ENCODE results near the gene MSANTD7.
A peak's percentile ranks its signal among the peaks of the same experiment; 100 is the strongest.
"Not testable (repeated sequence)": the region's sequence is repeated elsewhere in the genome, so short reads cannot be mapped to it uniquely, and the experiment has no call there.

The MSANTD7 gene

DNA sequence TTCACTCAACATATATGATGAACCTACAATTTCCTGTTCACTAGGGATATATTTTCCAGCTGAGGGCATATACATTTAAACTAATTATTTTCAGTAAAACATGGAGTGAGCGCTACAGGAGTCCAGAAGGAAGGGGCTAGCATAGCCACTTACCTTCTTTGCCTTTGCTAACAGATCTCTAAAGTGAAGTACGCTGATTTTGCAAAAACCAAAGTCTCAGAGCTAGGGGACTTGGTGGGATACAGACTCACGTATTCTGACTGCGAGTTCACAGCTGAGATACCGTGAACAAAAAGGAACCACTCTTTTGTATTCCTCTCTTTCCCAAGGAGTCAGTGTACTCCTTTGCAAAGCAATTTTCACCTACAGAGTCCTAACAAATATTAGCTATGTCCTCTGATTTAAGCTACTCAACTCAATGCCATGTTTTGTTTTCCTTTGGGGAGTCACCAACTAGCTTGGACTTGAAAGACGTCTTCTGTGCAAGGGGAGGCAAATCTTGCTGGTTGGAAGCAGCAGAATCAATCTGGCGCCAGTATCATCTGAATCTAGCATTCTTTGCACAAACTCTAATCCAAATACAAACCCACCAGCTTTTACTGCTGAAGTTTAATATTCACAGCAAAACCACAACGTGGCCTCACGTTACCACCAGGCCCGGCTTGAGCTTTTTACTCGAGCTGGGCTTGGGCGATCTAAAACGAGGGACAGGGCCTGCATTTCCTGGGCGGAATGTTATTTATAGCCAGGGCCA lies 926 bp upstream of the MSANTD7 start:
- no peak for DNase-seq (ENCODE audit: low read depth)

- no peak for DNase-seq (ENCODE audit: low read depth)
Measured at GRCh38 chr10:14838582-14839304, 637 bp downstream of the MSANTD7 start.

DNA sequence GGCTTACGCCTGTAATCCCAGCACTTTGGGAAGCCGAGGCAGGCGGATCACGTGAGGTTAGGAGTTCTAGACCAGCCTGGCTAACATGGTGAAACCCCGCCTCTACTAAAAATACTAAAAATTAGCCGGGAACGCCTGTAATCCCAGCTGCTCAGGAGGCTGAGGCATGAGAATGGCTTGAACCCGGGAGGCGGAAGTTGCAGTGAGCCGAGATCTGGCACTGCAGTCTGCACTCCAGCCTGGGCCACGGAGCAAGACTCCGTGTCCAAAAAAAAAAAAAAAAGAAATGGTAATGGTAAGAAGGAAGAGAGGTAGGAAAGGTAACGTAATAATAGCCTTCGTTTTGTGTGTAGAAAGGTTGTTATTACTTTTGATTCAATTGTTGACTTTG lies 1.2 kb downstream of the MSANTD7 start:
- no peak for DNase-seq (ENCODE audit: low read depth)

DNA sequence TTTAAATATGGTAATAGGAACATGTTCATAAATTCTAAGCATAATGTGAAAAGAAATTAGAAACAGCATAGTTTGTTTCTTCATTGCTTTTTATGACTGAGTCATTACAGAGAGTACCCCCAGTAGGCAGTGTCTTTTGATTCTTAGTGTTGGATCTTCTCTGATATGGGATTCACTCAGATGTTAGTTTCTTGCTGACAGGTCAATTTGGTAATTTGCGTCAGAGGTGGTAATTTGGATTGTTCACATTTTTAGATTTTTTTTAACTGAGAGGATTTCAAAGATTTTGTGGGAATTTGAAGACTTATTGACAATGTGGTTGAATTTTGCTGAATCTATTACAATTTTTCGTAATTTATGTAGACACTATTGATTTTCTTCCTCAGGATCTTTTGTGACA lies 2.1 kb downstream of the MSANTD7 start:
- DNase-seq (ENCODE audit: low read depth), result no peak

DNA sequence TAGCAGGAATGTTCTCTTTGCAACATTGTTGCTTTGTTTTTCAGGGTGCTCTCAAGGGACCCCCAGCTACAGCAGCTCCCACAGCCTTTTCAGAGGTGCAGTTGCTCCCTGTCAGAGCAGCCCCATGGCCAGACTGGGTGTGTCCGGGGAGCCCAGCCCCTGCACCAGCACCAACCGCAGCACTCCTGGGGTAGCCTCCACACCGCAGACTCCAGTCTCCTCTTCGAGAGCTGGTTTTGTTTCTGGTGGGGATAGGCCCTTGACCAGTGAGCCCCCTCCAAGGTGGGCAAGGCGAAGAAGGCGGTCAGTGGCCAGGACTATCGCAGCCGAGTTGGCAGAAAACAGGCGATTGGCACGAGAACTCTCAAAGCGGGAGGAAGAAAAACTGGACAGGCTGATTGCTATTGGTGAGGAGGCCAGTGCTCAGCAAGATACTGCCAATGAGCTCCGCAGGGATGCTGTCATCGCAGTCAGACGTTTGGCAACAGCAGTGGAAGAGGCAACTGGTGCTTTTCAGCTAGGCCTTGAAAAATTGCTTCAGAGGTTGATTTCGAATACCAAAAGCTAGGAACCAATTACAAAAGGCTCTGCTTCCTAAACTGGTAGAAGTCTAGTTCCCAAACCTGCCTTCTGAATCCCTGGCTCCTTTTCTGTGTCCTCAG lies 5.4 kb downstream of the MSANTD7 start:
- DNase-seq (ENCODE audit: low read depth), result no peak

DNA sequence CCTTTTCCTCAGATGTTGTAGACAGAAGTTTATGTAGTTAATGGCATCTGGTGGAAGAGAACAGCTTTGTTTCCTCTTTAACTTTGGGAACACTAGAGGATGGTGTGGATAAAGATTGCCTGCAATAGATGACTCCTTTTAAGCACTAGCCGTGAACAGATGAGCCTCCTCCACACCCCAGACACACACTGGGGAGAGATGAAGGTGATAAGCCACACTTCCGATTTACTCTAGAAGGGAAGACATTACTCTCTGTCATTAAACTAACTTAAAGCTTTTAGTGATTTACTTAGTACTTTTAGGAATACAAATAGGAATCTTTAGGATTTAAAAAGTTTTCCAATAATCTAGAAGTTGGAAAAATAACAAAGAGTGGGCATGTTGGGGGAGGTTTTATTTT lies 6.8 kb downstream of the MSANTD7 start:
- no peak for DNase-seq (ENCODE audit: low read depth)

GRCh38 chr10:14852236-14852635 lies 14.1 kb downstream of the MSANTD7 start:
- no peak for DNase-seq (ENCODE audit: low read depth)

DNA sequence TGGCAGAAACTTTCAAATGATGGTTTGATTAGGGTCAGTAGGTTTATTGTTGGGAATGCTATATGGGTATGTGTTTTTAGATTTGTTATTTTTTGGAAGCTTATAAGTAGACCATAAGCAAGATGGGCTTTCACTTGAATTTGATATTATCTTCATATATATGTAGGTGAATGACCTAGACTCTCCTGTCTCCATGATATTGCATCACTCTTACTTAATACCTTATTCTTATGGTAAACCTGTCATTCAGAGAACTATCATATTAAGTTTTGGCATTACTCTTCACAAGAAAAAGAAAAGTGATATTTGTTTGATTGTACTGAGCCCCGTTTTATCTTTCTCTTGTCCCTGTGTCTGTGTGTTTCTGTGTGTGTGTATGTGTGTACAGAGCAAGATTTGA lies 17.3 kb downstream of the MSANTD7 start:
- no peak for DNase-seq (ENCODE audit: low read depth)

- DNase-seq (ENCODE audit: low read depth), result no peak
Measured at GRCh38 chr10:14858338-14858960, 20.3 kb downstream of the MSANTD7 start.

DNA sequence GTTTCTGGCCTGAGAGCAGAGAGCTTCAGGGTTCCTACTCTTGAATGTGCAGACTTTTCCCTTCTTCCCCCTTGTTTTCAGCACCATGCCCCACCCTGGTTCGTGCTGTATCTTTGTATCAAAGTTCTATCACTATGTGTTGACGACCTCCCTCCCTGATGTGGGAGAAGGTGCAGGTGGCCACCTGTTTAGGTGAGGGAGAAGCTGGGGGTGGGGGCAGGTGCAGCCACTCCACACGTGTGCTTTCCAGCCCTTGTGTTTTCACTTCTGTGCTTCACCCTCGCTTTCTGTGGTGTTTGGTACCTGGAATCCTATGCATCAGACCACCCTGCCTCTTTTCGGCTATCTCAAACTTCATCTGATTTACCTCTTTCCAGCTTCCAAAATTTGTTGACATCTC lies 20.9 kb downstream of the MSANTD7 start:
- DNase-seq (ENCODE audit: low read depth), result no peak

DNA sequence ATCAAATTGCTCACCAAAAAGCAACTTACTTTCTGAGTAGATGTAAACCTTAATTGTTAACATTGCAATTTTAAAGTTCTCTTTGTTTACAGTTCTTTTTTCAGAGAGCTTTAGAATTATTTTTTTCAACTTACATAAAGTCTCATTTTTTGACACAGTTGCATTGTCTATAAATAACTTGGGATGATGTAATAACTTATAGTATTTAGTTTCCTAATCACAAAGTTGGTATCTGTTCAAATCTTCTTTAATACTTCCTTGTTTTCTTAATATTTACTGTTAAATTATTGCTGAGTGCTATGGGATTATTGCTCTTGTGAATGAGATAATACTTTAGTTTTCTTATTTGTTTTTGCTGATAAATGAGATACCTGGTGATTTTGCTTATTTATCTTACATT lies 21.7 kb downstream of the MSANTD7 start:
- DNase-seq (ENCODE audit: low read depth), result no peak

DNA sequence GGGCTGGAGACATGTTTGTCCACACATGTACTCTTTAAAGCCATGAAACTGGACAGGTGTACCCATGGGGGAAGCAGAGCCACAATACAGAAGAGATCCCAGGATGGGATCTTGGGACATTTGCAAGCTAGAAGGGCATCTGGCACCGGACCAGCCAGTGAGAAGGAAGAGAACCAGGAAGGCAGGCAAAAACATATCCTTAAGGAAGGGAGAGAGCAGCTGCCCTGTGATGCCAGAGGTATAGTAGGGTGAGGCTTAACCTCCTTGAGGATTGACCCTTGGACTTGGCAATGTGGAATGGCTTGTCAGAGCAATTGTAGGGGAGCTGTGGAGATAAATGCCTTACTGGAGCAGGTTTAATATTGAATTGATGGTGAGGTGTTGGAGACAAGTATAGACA lies 22.7 kb downstream of the MSANTD7 start:
- DNase-seq (ENCODE audit: low read depth), result no peak

DNA sequence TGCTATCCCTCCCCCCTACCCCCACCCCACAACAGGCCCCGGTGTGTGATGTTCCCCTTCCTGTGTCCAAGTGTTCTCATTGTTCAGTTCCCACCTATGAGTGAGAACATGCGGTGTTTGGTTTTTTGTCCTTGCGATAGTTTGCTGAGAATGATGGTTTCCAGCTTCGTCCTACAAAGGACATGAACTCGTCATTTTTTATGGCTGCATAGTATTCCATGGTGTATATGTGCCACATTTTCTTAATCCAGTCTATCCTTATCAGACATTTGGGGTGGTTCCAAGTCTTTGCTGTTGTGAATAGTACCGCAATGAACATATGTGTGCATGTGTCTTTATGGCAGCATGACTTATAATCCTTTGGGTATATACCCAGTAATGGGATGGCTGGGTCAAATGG lies 26.4 kb downstream of the MSANTD7 start:
- not testable (repeated sequence) for DNase-seq (ENCODE audit: low read depth)

GRCh38 chr10:14864871-14865270 lies 26.8 kb downstream of the MSANTD7 start:
- not testable (repeated sequence) for DNase-seq (ENCODE audit: low read depth)

GRCh38 chr10:14873090-14873760 lies 35.1 kb downstream of the MSANTD7 start:
- DNase-seq (ENCODE audit: low read depth), result no peak

GRCh38 chr10:14875941-14876340 lies 37.8 kb downstream of the MSANTD7 start:
- no peak for DNase-seq (ENCODE audit: low read depth)

GRCh38 chr10:14876764-14877163 lies 38.7 kb downstream of the MSANTD7 start:
- DNase-seq (ENCODE audit: low read depth), result no peak

DNA sequence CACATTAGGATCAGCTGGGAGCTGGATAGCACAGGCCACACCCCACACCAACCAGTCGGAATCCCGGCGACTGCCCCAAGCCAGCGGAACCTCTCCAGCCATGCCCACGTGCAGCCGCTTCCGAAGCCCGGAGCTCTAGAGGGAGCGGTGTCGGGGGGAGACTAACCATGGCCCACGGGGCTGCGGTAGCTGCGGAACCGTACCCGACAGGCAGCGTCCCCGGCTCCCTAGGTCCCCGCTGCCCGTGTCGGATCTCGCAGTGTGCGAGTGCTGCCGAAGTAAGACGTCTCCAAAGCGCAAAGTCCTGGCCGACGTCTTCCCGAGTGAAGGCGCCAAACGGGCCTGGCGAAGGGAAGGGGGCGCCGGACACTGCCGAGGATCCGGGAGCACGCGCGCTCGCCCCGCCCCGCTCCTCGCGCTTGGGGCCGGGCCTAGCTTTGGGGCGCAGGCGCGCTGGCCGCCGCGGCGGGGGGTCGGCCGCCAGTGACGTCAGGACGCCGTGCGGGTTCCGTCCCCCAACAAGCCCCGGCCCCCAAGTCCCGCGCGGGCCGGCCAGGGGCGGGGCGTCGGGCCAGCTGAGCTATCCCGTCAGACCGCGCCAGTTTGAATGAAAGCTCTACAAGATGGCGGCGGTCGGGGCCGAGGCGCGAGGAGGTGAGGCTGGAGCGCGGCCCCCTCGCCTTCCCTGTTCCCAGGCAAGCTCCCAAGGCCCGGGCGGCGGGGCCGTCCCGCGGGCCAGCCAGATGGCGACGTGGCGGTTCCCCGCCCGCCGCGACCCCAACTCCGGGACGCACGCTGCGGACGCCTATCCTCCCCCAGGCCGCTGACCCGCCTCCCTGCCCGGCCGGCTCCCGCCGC lies 40.4 kb downstream of the MSANTD7 start, which contains the start of gene SUV39H2:
Gene SUV39H2, plus strand, starts transcription at position 601 of the 858 bp plus-strand sequence. Its CDS starts 23 bp downstream, at position 624.
- peak; percentile 81 for DNase-seq (ENCODE audit: low read depth)

GRCh38 chr10:14879124-14879927 lies 41.2 kb downstream of the MSANTD7 start:
- DNase-seq (ENCODE audit: low read depth), result no peak

DNA sequence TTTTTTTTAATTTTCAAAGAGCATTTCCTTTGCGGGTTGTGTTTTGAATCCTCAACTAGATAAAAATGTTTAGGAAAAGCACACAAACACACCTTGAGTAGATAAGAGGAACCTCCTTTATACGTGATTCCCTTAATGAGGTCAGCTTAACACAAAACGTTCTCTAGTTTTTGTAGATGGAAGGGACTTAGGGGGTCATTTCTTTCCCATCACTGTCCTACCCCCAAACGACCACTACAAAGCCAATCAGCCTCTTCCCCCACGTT lies 41.8 kb downstream of the MSANTD7 start:
- no peak for DNase-seq (ENCODE audit: low read depth)
